22Rv1 (cell line): ENCODE data around the gene SIGLEC15.
A peak's percentile ranks its signal among the peaks of the same experiment; 100 is the strongest.

Experiments
- H3K27ac ChIP-seq: fragments of 450-650 bp; 2 replicates; pipeline ENCODE4 v1.5.1; 2017
- ZFX ChIP-seq: fragments of 450-650 bp; IDR thresholded peaks from 2 replicates; pipeline ENCODE4 v1.6.1; 2017; ENCODE audit warnings: antibody characterized with exemption, borderline replicate concordance
- TF ChIP-seq, protein P1 (sequence below): fragments of 450-650 bp; IDR thresholded peaks from 2 replicates; pipeline ENCODE4 v1.5.1; 2017; ENCODE audit warnings: mild to moderate bottlenecking

SIGLEC15 gene

DNA sequence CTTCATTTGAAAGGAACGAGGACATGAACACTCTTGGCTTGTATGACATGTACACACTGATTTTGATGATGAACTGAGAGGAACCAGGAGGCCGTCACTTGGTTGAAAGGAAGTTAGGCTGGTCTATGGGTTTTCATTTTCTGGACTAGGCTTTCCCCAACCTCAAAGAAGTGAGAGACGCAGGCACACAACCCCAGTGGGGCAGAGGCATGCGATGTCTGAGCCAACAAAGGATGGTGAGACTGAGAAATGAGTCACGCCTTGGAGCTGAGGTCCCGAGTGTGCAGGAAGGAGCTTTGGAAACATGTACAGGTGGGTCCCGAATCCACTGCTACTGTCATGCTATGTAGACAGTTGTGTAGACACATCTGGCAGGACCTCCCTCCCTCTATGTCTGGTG lies 24.1 kb downstream of the SIGLEC15 start:
- TF ChIP-seq, protein P1, sequence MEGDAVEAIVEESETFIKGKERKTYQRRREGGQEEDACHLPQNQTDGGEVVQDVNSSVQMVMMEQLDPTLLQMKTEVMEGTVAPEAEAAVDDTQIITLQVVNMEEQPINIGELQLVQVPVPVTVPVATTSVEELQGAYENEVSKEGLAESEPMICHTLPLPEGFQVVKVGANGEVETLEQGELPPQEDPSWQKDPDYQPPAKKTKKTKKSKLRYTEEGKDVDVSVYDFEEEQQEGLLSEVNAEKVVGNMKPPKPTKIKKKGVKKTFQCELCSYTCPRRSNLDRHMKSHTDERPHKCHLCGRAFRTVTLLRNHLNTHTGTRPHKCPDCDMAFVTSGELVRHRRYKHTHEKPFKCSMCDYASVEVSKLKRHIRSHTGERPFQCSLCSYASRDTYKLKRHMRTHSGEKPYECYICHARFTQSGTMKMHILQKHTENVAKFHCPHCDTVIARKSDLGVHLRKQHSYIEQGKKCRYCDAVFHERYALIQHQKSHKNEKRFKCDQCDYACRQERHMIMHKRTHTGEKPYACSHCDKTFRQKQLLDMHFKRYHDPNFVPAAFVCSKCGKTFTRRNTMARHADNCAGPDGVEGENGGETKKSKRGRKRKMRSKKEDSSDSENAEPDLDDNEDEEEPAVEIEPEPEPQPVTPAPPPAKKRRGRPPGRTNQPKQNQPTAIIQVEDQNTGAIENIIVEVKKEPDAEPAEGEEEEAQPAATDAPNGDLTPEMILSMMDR, result no peak
- TF ChIP-seq ZFX, result no peak
- H3K27ac ChIP-seq, result no peak overlapping the region

DNA sequence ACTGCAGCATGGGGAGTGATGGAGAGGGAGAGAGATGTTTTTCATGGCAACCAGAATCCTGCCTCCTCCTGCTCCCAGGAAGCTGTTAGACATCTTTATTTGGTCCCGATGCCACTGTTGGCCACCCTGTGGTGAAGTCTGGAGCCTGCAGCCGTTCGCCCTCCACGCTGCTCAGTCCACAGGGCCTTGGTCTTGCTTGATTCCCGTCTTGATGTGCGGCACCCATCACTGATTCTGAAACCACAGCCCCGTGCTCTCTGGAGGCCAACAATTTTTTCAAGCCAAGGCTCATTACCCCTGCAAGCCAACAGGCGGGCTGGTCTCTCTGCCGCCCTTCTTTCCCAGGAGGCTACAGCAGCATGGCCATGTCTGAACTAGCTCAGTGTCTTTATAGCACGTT lies 24.5 kb downstream of the SIGLEC15 start:
- TF ChIP-seq, protein P1, result peak; percentile 20; the same call in 1 of the 2 replicates
- no peak for TF ChIP-seq ZFX

DNA sequence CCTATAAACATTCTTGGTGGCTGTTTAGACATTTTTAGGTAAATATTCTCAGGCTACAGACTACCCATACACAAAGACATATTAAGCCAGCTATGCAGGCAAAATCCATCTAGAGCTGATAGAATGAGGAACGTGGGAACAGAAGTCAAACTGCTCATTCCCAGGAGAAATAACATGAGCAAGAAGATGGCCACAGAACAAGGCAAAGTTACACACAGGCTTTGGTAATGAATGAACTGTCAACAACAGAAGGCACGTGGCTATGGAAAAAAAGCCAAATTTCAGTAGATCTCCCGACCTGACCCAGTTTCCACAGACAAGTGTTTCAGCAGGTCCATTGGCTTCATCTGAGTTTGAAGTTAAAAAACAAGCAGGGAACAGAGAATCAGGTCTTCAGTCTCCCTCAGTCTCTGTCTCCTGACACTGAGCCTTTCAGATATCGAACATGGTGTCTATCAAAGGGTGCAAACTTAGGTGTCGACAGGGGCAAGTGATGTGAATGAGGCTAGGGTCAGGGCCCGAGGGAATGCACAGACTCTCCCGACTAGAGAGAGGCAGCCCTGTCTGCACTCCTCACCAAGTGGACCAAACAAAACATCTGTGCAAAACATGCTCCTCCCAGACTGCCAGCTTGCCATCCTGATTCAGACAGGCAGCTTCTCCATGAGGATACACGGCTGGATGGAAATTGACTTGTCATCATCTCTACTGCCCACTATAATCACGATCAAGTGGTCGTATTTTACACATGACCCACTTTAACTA lies 25.9 kb downstream of the SIGLEC15 start:
- H3K27ac ChIP-seq, result no peak overlapping the region

More for the DNA sequence above, 24.5 kb downstream of the SIGLEC15 start:
- H3K27ac ChIP-seq, result no peak overlapping the region

DNA sequence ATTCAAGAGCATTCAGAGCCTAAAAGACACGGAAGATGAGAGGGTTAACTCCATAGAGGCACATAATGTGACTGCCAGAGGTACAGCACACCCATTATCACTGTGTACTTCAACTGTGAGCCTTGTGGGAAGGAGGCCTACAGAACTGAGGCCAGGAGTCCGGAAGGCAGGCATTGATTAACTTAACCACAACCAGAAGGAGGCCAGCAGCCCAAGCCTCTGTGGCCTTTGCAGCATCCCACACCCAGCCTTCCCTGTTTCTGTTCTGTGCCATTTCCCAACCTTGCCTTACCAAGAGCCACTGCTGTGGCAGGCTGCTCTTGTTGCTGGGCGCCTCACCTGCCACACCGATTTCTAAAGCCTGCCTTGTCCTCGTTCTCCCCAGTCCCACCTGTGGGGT lies 27.2 kb downstream of the SIGLEC15 start:
- TF ChIP-seq, protein P1, result no peak
- no peak for TF ChIP-seq ZFX
- no peak overlapping the region for H3K27ac ChIP-seq

More for the DNA sequence above, 25.9 kb downstream of the SIGLEC15 start:
- TF ChIP-seq, protein P1, result no peak
- TF ChIP-seq ZFX, result no peak

DNA sequence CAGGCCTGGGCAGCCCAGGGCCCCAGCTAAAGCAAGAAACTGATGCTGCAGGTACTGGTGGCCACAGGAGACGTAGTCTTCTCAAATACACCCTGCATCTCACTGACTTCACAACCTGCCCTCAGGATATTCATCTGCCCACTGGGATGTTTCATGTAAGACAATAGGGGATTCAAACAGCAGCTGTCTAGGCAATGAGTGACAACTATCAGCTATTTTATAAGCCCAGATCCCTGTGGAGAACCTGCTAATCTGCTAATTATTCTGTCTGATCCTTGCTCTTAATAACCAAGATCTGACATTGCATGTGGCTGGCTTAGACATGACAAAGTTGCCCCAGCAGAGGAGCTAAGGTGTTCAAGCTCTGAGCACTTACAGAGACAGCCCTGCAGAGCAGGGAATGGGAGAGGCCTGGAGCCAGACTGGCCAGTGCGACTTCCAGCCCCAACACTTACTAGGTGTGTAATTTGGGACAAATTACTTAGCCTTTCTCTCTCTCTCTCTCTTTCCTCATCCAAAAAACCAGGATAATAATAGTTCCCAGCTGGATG lies 28.6 kb downstream of the SIGLEC15 start:
- TF ChIP-seq, protein P1, result no peak
- no peak for TF ChIP-seq ZFX
- H3K27ac ChIP-seq, result no peak overlapping the region

DNA sequence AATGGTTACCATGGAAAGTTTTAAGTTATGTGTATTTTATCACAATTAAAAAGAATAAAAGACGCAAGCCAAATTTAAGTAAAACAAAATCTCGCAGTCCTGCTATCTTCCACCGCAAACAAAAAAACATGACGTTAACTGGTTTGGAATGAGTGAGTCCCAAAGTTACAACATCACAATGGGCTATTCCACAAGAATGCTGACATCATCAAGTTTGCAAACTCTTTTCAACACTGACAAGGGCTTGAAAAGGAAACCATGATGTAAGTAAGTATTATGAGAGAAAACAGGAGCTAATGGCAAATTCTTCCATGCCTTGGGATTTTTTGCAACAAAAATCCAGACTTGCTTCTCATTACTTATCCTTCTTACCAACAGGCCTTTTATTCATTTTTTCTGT lies 31.1 kb downstream of the SIGLEC15 start:
- H3K27ac ChIP-seq, result no peak overlapping the region
- no peak for TF ChIP-seq ZFX
- TF ChIP-seq, protein P1, result no peak

DNA sequence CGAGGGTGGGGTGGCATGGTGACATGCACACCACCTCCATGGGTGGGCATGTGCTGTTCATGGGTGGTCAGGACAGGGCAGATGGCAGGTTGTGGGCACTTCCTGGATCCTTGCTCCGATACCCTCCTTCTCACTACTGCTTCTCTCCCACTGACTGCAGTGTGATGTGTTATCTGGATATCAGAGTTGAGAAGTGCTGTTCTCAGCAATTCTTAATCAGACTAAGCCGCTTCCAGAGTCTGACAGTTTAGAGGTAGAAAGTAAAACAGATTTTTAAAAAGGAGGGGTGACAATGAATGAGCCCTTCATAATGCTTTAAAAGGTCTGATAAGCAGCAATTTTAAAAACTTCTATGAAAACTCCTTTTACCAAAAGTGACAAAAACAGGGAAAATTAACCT lies 33.9 kb downstream of the SIGLEC15 start:
- H3K27ac ChIP-seq, result no peak overlapping the region
- TF ChIP-seq, protein P1, result no peak
- no peak for TF ChIP-seq ZFX
